ENCODE measurements around the gene TUBB4A. TPM values are rescaled to one million over a fixed set of nuclear protein-coding genes. Genes with fewer than 3 reads are reported as not detected.
A peak's percentile ranks its signal among the peaks of the same experiment; 100 is the strongest.

TUBB4A gene
- polyA plus RNA-seq, 4 donors = 0.53 to 5.8 (median 1.1) TPM; not detected in 1

DNA sequence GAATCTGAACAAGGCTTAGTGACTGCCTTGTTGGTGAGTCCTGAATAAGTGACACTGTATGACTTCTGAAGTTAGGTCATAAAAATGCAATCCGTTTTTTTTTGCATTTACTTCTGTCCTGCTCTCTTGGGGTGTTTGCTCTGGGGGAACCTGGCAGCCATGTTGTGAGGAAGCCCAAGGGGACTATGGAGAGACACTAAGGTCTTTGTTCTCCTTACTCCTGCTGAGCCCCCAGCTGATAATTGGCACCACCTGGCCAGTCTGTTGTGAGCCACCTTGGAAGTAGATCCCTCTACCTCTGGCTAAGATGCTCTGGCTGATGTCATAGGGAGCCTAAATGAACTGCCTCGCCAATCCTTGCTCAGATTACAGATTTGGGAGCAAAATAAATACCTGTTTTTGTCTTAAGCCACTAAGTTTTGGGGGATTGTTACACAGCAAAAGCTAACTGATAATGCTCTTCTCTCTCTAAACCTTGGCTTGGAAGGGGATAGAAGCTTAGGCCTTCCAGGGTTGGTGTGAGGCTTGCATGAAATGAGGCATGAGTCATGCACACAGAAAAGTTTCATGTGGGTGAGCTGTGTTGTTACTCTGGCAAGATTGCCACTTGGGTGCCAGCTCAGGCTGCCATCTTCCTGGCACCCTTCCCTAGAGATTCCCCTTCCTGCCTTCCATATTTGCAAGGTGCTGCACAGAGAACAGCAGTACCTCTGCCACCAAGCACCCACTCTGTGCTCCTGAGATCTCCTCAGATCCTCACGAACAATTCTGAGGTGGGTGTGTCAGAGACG lies 10.1 kb downstream of the TUBB4A start:
- Histone ChIP-seq H3K9me3 (ENCODE audit: control insufficient read depth in 2 of 2, insufficient read depth in 1 of 2, low read depth in 1 of 2, low read length in 1 of 2) (peaks cover 0 to 6% of the 10 kb centered on the region in 2 donors), H3K36me3 (ENCODE audit: control insufficient read depth in 3 of 3, insufficient read depth in 2 of 3, low read depth in 1 of 3, low read length in 3 of 3) (no peaks in the 10 kb centered on the region), H3K27me3 (ENCODE audit: control insufficient read depth in 3 of 3, insufficient read depth in 3 of 3, low read length in 3 of 3) (peaks cover 0 to 2% (median 0%) of the 10 kb centered on the region in 3 donors), H3K4me1 (ENCODE audit: control insufficient read depth in 3 of 3, insufficient read depth in 2 of 3, low read depth in 1 of 3, low read length in 2 of 3) (no peaks in the 10 kb centered on the region), H3K27ac (ENCODE audit: low read depth in 1 of 3, low read length in 2 of 3) (no peak overlapping the region), H3K4me3 (ENCODE audit: low read depth in 1 of 3, low read length in 3 of 3) (no peak overlapping the region)
- WGBS, 3 donors = 76 to 83% (median 77%) methylated on average over 4 of the region's 4 CpGs
- FAIRE-seq (no peak), DNase-seq (no peak)

DNA sequence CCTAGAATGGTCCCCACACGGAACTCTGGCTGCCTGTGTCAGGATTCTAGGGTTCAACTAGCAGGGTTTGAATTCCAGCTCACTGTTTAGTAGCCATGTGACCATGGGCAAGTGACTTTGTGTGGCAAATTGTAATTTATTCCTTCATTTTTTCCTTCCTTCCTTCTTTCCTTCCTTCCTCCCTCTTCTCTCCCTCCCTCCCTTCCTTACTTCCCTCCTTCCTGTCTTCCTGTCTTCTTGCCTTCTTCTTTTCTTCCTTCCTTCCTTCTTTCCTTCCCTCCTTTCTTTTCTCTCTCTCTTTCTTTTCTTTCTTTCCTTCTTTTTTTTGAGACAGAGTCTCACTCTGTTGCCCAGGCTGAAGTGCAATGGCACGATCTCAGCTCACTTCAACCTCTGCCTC lies 12.0 kb downstream of the TUBB4A start:
- no peaks in the 10 kb centered on the region for H3K36me3 ChIP-seq (ENCODE audit: control insufficient read depth in 3 of 3, insufficient read depth in 2 of 3, low read depth in 1 of 3, low read length in 3 of 3)
- FAIRE-seq = no peak
- no peak for DNase-seq
- H3K27ac ChIP-seq (ENCODE audit: low read depth in 1 of 3, low read length in 2 of 3) = no peak overlapping the region
- H3K9me3 ChIP-seq (ENCODE audit: control insufficient read depth in 2 of 2, insufficient read depth in 1 of 2, low read depth in 1 of 2, low read length in 1 of 2) = peaks cover 0 to 6% of the 10 kb centered on the region in 2 donors
- H3K27me3 ChIP-seq (ENCODE audit: control insufficient read depth in 3 of 3, insufficient read depth in 3 of 3, low read length in 3 of 3) = peaks cover 0 to 2% (median 0%) of the 10 kb centered on the region in 3 donors
- WGBS, 3 donors = 60 to 72% (median 61%) methylated on average over 2 of the region's 2 CpGs
- H3K4me3 ChIP-seq (ENCODE audit: low read depth in 1 of 3, low read length in 3 of 3) = no peak overlapping the region
- no peaks in the 10 kb centered on the region for H3K4me1 ChIP-seq (ENCODE audit: control insufficient read depth in 3 of 3, insufficient read depth in 2 of 3, low read depth in 1 of 3, low read length in 2 of 3)

DNA sequence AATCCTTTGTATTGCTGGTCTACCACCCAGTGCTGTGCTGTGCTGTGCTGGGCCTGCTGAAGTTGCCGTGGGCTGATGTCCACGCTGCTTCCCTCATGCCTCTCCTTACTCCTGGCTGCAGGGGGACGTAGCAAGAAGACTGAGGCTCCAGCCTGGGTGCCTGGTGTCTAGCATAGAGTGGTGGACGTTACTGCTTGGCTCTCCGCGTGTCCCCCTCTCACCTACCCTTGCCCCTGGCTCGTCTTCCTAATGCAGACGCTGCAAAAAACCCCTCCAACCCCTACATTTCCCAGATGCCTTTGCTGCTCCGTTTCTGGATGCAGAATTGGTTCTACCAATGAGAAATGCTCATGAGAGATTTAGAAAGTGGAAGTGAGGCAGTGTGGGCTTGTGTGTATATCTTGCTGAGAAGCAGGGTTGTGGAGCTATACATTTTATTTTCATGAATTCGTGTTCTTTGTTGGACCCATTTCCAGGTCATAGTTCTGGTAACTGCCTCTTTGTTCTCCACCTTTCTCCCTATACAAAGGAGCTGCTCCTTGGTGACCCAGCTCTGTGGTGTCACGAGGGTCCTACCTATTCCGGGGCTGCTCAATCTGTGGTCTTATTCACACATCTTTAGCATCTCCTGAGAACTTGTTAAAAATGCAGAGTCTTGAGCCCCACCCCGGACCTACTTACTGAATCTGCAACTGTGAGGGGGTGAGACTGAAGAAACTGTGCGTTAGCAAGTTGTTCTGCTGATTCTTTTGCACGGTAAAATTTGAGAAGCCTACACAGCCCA lies 12.6 kb downstream of the TUBB4A start:
- no peak for FAIRE-seq
- WGBS, 3 donors = 35 to 45% (median 38%) methylated on average over 15 of the region's 15 CpGs

DNA sequence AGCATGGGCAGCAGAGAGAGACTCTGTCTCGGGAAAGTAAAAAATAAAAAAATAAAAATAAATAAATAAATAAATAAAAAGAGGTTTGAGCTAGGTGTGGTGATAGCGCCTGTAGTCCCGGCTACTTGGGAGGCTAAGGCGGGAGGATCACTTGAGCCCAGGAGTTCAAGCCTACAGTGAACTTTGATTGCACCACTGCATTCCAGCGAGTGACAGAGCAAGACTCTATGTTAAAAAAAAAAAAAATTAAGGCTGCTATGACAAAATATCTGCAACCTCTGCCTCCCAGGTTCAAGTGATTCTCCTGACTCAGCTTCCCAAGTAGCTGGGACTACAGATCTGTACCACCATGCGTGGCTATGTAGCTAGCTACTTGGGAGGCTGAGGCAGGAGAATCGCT lies 17.3 kb downstream of the TUBB4A start:
- no peak for DNase-seq
- Histone ChIP-seq H3K4me1 (ENCODE audit: control insufficient read depth in 3 of 3, insufficient read depth in 2 of 3, low read depth in 1 of 3, low read length in 2 of 3) (no peaks in the 10 kb centered on the region), H3K27me3 (ENCODE audit: control insufficient read depth in 3 of 3, insufficient read depth in 3 of 3, low read length in 3 of 3) (no peaks in the 10 kb centered on the region), H3K27ac (ENCODE audit: low read depth in 1 of 3, low read length in 2 of 3) (no peak overlapping the region), H3K4me3 (ENCODE audit: low read depth in 1 of 3, low read length in 3 of 3) (no peak overlapping the region), H3K9me3 (ENCODE audit: control insufficient read depth in 2 of 2, insufficient read depth in 1 of 2, low read depth in 1 of 2, low read length in 1 of 2) (no peaks in the 10 kb centered on the region), H3K36me3 (ENCODE audit: control insufficient read depth in 3 of 3, insufficient read depth in 2 of 3, low read depth in 1 of 3, low read length in 3 of 3) (no peaks in the 10 kb centered on the region)
- FAIRE-seq = no peak
- 56 to 87% (median 76%) methylated on average over 7 of the region's 7 CpGs for whole genome bisulfite sequencing, 3 donors

More for the DNA sequence above, 12.6 kb downstream of the TUBB4A start:
- Histone ChIP-seq H3K27ac (ENCODE audit: low read depth in 1 of 3, low read length in 2 of 3) (no peak overlapping the region), H3K36me3 (ENCODE audit: control insufficient read depth in 3 of 3, insufficient read depth in 2 of 3, low read depth in 1 of 3, low read length in 3 of 3) (no peaks in the 10 kb centered on the region), H3K27me3 (ENCODE audit: control insufficient read depth in 3 of 3, insufficient read depth in 3 of 3, low read length in 3 of 3) (peaks cover 0 to 2% (median 0%) of the 10 kb centered on the region in 3 donors), H3K9me3 (ENCODE audit: control insufficient read depth in 2 of 2, insufficient read depth in 1 of 2, low read depth in 1 of 2, low read length in 1 of 2) (peaks cover 0 to 6% of the 10 kb centered on the region in 2 donors), H3K4me1 (ENCODE audit: control insufficient read depth in 3 of 3, insufficient read depth in 2 of 3, low read depth in 1 of 3, low read length in 2 of 3) (no peaks in the 10 kb centered on the region), H3K4me3 (ENCODE audit: low read depth in 1 of 3, low read length in 3 of 3) (no peak overlapping the region)
- no peak for DNase-seq

DNA sequence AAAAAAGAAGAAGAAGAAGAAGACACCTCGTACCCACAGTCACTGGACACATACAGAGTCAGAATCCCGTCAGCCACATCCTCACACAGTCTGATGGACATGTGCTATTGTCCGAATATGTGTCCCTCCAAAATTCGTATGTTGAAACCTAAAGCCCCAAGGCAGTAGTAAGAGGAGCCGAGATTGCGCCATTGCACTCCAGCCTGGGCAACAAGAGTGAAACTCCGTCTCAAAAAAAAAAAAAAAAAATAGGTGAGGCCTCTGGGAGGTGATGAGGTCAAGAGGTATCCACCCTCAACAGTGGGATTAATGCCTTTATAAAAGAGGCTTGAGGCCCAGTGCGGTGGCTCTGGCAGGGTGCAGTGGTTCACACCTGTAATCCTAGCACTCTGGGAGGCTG lies 17.9 kb downstream of the TUBB4A start:
- no peaks in the 10 kb centered on the region for H3K27me3 ChIP-seq (ENCODE audit: control insufficient read depth in 3 of 3, insufficient read depth in 3 of 3, low read length in 3 of 3)
- H3K4me1 ChIP-seq (ENCODE audit: control insufficient read depth in 3 of 3, insufficient read depth in 2 of 3, low read depth in 1 of 3, low read length in 2 of 3) = no peaks in the 10 kb centered on the region
- H3K27ac ChIP-seq (ENCODE audit: low read depth in 1 of 3, low read length in 2 of 3) = no peak overlapping the region
- no peak overlapping the region for H3K4me3 ChIP-seq (ENCODE audit: low read depth in 1 of 3, low read length in 3 of 3)
- 76 to 90% (median 78%) methylated on average over 8 of the region's 8 CpGs for WGBS, 3 donors
- H3K36me3 ChIP-seq (ENCODE audit: control insufficient read depth in 3 of 3, insufficient read depth in 2 of 3, low read depth in 1 of 3, low read length in 3 of 3) = no peaks in the 10 kb centered on the region
- H3K9me3 ChIP-seq (ENCODE audit: control insufficient read depth in 2 of 2, insufficient read depth in 1 of 2, low read depth in 1 of 2, low read length in 1 of 2) = peaks cover 0 to under 1% of the 10 kb centered on the region in 2 donors
- DNase-seq = no peak
- FAIRE-seq = no peak

DNA sequence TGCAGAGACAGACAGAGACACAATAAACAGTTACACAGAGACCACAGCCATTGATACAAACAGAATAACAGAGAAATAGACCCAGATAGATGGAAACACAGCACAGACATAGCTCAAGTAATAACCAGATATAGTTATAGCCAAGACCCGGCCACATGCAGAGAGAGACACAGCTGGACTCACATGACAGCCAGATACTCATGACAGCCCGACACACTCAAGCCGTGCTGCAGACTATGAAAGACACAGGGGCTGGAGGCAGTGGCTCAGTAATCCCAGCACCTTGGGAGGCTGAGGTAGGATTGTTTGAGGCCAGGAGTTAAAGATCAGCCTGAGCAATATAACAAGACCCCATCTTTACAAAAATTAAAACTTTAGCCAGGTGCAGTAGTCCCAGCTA lies 18.9 kb downstream of the TUBB4A start:
- peaks cover 0 to 8% of the 10 kb centered on the region in 2 donors for H3K9me3 ChIP-seq (ENCODE audit: control insufficient read depth in 2 of 2, insufficient read depth in 1 of 2, low read depth in 1 of 2, low read length in 1 of 2)
- FAIRE-seq (no peak), DNase-seq (no peak)
- no peak overlapping the region for H3K27ac ChIP-seq (ENCODE audit: low read depth in 1 of 3, low read length in 2 of 3)
- H3K4me1 ChIP-seq (ENCODE audit: control insufficient read depth in 3 of 3, insufficient read depth in 2 of 3, low read depth in 1 of 3, low read length in 2 of 3) = no peaks in the 10 kb centered on the region
- whole genome bisulfite sequencing, 3 donors = 58 to 62% (median 59%) methylated on average over 3 of the region's 3 CpGs
- no peaks in the 10 kb centered on the region for H3K36me3 ChIP-seq (ENCODE audit: control insufficient read depth in 3 of 3, insufficient read depth in 2 of 3, low read depth in 1 of 3, low read length in 3 of 3)
- H3K27me3 ChIP-seq (ENCODE audit: control insufficient read depth in 3 of 3, insufficient read depth in 3 of 3, low read length in 3 of 3) = no peaks in the 10 kb centered on the region
- H3K4me3 ChIP-seq (ENCODE audit: low read depth in 1 of 3, low read length in 3 of 3) = no peak overlapping the region

DNA sequence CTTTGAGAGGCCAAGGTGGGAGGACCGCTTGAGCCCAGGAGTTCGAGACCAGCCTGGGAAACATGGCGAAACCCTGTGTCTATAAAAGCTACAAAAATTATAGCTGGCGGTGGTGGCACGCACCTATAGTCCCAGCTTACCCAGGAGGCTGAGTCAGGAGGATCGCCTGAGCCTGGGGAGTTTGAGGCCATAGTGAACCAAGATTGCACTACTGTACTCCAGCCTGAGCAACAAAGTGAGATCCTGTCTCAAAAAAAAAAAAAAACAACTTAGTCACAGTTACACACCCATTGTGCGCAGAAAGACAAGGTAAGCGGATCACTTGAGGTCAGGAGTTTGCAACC lies 19.8 kb downstream of the TUBB4A start:
- H3K4me1 ChIP-seq (ENCODE audit: control insufficient read depth in 3 of 3, insufficient read depth in 2 of 3, low read depth in 1 of 3, low read length in 2 of 3) = no peaks in the 10 kb centered on the region
- H3K27ac ChIP-seq (ENCODE audit: low read depth in 1 of 3, low read length in 2 of 3) = peak overlapping the region in 2 of 3 donors; percentile 67 to 82
- H3K4me3 ChIP-seq (ENCODE audit: low read depth in 1 of 3, low read length in 3 of 3) = no peak overlapping the region
- WGBS, 3 donors = 88 to 94% (median 93%) methylated on average over 8 of the region's 8 CpGs
- no peaks in the 10 kb centered on the region for H3K36me3 ChIP-seq (ENCODE audit: control insufficient read depth in 3 of 3, insufficient read depth in 2 of 3, low read depth in 1 of 3, low read length in 3 of 3)
- H3K9me3 ChIP-seq (ENCODE audit: control insufficient read depth in 2 of 2, insufficient read depth in 1 of 2, low read depth in 1 of 2, low read length in 1 of 2) = peaks cover 0 to 10% of the 10 kb centered on the region in 2 donors
- no peaks in the 10 kb centered on the region for H3K27me3 ChIP-seq (ENCODE audit: control insufficient read depth in 3 of 3, insufficient read depth in 3 of 3, low read length in 3 of 3)
- FAIRE-seq = no peak
- DNase-seq = no peak

DNA sequence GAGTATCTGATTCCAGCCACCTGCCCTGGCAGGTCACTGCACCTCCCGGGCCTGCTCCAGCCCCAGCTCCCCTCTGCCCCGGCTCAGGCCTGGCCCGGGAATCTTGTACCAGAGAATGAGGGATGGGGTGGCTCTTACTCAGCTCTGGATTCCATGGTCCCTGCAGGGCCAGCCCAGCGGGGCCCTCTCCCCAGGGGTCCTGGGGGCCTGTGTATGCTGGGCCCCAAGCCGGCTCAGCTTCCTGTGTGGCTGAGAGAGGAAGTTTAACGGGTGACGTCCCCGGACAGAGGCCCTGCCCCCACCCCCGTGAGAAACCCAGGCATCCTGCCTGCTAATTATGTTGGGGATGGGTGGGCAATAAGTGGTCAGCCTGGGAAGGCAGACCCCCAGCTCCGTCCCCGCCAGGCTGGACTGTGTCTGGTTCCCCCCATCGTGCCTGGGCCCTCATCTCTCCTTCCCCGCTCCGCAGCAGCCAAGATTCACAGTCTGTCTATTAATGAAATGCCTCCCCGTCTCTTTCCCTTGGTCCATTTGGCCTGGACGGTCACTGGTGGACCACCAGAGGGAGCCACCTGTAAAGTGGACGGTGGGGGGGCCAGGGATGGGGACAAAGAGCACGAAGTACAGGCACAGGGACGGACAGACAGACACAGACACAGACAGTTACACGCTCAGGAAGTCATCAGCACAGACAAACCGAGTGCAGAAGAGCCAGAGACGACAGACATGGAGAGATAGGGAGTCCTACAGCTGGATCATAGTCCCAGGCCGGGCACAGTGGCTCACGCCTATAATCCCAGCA lies 20.4 kb downstream of the TUBB4A start, which contains the start of gene DENND1C:
Gene DENND1C, minus strand, starts transcription at position 247 of the 802 bp plus-strand sequence. Its CDS starts 92 bp downstream, at position 155.
- Histone ChIP-seq H3K4me3 (ENCODE audit: low read depth in 1 of 3, low read length in 3 of 3) (peak within 1 kb of the TSS; percentile 18 to 43 (median 28)), H3K36me3 (ENCODE audit: control insufficient read depth in 3 of 3, insufficient read depth in 2 of 3, low read depth in 1 of 3, low read length in 3 of 3) (no peaks in the 10 kb centered on the region), H3K27ac (ENCODE audit: low read depth in 1 of 3, low read length in 2 of 3) (peak within 1 kb of the TSS in 2 of 3 donors; percentile 67 to 82), H3K9me3 (ENCODE audit: control insufficient read depth in 2 of 2, insufficient read depth in 1 of 2, low read depth in 1 of 2, low read length in 1 of 2) (peaks cover 0 to 10% of the 10 kb centered on the region in 2 donors), H3K27me3 (ENCODE audit: control insufficient read depth in 3 of 3, insufficient read depth in 3 of 3, low read length in 3 of 3) (no peaks in the 10 kb centered on the region), H3K4me1 (ENCODE audit: control insufficient read depth in 3 of 3, insufficient read depth in 2 of 3, low read depth in 1 of 3, low read length in 2 of 3) (peaks cover 0 to 5% (median 0%) of the 10 kb centered on the region in 3 donors)
- FAIRE-seq (no peak), DNase-seq (peak; percentile 28 to 53)
- 28 to 34% (median 34%) methylated on average over 24 of the region's 24 CpGs for WGBS, 3 donors
